IPS-18c (cell line): ENCODE results near the gene PBOV1.

Experiments
- H3K4me3 ChIP-seq: 2 replicates; pipeline ENCODE4 v1.7.0; 2013; ENCODE audit warnings: low read depth, mild to moderate bottlenecking, low read length, moderate library complexity; ENCODE audit not compliant: insufficient read depth
- H3K9me3 ChIP-seq: one replicate; pipeline ENCODE4 v1.6.1; 2013; ENCODE audit warnings: mild to moderate bottlenecking, low read length, moderate library complexity; ENCODE audit not compliant: control insufficient read depth, insufficient read depth

Gene PBOV1

GRCh38 chr6:138241934-138242333 lies 23.6 kb upstream of the PBOV1 start:
- H3K9me3 ChIP-seq: no peaks in the 10 kb centered on the region
- H3K4me3 ChIP-seq: no peak overlapping the region

GRCh38 chr6:138241381-138241780 lies 23.1 kb upstream of the PBOV1 start:
- no peaks in the 10 kb centered on the region for H3K9me3 ChIP-seq
- no peak overlapping the region for H3K4me3 ChIP-seq

- Histone ChIP-seq H3K4me3 (no peak overlapping the region), H3K9me3 (no peaks in the 10 kb centered on the region)
Measured at GRCh38 chr6:138240476-138241245, 22.4 kb upstream of the PBOV1 start.

DNA sequence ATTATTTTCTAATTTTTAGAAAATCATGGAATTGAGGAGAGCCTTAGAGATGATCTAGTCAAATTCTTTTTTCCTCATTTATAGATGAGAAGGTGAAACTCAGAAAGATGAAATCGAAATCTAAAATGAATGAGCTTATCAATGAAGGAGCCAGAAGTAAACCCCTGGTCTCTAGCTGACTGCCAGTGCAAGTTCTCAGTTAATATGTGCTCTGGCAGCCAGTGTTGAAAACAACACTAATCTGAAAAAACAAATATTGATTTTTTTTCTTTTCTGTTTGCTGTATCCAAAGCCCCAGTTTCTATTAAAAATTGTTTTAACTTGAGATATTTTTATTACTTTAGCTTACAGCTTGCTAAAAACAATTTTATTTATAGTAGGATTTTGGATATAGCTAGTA lies 21.5 kb upstream of the PBOV1 start:
- H3K4me3 ChIP-seq: no peak overlapping the region
- no peaks in the 10 kb centered on the region for H3K9me3 ChIP-seq

DNA sequence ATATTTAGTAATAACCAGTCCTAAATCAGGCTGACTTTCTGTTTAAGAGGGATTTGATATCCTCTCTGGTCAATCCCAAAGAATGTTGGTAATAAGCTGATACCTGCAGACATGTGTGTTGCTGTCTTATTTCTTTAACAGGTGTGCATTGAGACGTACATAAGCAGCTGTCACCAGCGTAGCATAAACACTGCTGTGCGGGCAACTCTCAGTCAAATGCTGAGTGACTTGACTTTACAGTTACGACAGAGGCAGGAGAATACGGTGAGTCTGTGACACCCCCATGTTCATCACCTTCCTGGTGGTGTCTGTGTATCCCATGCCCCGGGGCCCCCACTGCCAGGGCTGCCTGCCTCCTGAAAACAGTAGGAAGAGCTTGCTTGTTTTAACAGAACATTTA lies 20.1 kb upstream of the PBOV1 start:
- Histone ChIP-seq H3K4me3 (no peak overlapping the region), H3K9me3 (no peaks in the 10 kb centered on the region)

DNA sequence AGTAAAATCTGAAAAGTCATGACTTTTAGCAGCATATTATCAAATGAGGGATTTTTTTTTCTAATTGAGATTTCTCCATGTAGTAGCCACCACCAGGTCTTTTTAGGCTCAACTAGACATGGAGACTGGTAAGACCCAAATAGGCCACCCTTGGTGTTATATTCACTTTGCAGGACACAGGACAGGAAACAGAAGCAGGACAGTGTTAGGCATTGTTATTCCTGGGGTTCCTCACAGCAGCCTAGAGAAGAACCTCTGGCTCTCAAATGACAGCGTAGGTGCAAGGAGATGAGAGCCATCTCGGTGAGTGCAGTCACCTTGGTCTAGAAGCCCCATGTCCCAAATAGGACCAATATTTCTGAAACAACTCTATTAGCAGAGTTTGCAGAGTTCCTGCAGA lies 19.2 kb upstream of the PBOV1 start:
- H3K9me3 ChIP-seq: no peaks in the 10 kb centered on the region
- no peak overlapping the region for H3K4me3 ChIP-seq

- no peaks in the 10 kb centered on the region for H3K9me3 ChIP-seq
- no peak overlapping the region for H3K4me3 ChIP-seq
Measured at GRCh38 chr6:138235693-138236092, 17.4 kb upstream of the PBOV1 start.

DNA sequence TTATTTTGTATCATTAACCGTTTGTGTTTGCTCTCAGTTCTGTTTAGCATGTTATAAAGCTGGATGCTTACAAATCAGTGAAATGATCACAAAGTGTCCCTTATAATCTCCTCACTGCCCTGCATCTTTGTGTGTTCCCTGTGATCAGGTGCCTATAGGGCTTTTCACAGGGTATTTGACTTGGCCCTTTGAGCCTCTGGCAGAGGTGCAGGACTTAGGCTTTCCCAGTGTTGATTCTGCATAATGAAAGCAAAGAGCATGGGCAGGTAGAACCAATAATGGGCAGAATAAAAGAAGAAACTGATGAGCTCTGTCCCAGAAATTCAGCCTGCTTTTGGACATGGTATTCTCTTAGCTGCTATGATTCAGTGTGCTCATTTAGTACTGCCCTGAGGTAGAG lies 16.9 kb upstream of the PBOV1 start:
- Histone ChIP-seq H3K9me3 (no peaks in the 10 kb centered on the region), H3K4me3 (no peak overlapping the region)

GRCh38 chr6:138234363-138234762 lies 16.1 kb upstream of the PBOV1 start:
- Histone ChIP-seq H3K4me3 (no peak overlapping the region), H3K9me3 (no peaks in the 10 kb centered on the region)

DNA sequence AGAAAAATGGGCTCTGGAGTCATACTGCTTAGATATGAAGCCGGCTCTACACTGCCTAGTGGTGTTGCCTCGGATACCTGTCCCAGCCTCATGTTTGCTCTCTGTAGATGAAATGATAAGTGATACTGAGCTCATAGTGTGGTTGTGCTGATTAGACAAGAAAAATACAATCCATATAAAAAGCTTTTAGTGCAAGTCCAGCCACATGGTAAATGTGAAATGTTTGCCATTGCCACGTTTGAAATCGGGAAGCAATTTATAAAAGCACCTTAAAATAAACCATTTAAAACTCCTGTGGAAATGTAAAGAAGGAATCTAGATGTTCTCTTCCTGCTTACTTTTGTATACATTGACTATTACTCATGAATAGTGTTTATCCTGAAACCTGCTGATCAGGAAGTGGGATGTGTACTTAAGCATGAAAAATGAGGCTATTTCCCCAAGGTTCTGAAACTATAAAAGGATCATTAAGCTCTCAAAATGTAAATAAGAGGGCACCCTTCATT lies 13.1 kb upstream of the PBOV1 start:
- Histone ChIP-seq H3K9me3 (no peaks in the 10 kb centered on the region), H3K4me3 (no peak overlapping the region)

- Histone ChIP-seq H3K9me3 (no peaks in the 10 kb centered on the region), H3K4me3 (no peak overlapping the region)
Measured at GRCh38 chr6:138230759-138231380, 12.6 kb upstream of the PBOV1 start.

- no peak overlapping the region for H3K4me3 ChIP-seq
- no peaks in the 10 kb centered on the region for H3K9me3 ChIP-seq
Measured at GRCh38 chr6:138230221-138230620, 11.9 kb upstream of the PBOV1 start.

DNA sequence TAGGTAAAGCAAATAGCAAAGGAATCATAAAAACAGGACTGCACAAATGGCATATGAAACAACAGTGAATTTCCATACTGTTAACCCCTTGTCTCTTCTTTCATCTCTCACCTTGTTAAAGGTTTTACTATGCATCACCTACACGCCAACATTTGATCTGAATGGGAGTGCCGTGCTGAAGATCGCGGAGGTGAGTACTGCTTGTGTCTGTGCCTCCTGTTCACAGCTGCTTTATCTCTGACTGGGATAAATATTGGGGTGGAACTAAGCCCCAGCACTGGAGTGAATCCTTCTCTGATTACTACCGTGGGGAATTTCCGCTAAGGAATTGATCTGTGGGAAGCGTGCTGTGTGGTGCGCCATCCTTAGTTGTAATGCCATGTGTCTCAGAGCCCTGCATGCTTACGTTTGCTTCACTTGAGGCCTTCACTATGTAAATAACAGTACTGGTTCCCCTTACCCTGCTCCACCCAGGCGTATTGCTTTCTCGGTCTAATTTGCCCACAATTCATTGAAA lies 11.4 kb upstream of the PBOV1 start:
- Histone ChIP-seq H3K4me3 (no peak overlapping the region), H3K9me3 (no peaks in the 10 kb centered on the region)

DNA sequence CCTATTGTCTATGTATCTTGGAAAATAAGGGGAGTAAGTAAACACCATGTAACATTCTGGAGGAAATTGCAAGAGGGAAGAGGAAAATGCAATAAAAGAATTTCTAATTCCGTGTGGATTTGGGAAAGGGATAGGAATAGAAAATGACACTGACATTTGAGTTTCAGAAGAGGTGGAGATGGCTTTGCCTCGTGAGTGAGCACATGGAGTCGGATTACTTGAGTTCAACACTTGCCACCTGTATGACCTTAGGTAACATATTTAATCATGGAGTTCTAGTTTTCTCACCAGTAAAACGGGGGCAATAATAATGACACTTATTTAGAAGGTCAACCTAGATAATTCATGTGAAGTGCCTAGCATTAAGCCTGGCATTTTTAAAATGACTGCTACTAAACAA lies 10.8 kb upstream of the PBOV1 start:
- Histone ChIP-seq H3K4me3 (no peak overlapping the region), H3K9me3 (no peaks in the 10 kb centered on the region)

- no peak overlapping the region for H3K4me3 ChIP-seq
Measured at GRCh38 chr6:138227316-138227781, 9.1 kb upstream of the PBOV1 start.

GRCh38 chr6:138226700-138227315 lies 8.5 kb upstream of the PBOV1 start:
- Histone ChIP-seq H3K4me3 (no peak overlapping the region), H3K9me3 (no peaks in the 10 kb centered on the region)

More at GRCh38 chr6:138227316-138227781, 9.1 kb upstream of the PBOV1 start:
- no peaks in the 10 kb centered on the region for H3K9me3 ChIP-seq

GRCh38 chr6:138225953-138226352 lies 7.7 kb upstream of the PBOV1 start:
- Histone ChIP-seq H3K9me3 (no peaks in the 10 kb centered on the region), H3K4me3 (no peak overlapping the region)
